ENCODE data around the gene RPSA.

Gene RPSA

GRCh38 chr3:39446444-39446843 lies 39.9 kb downstream of the RPSA start:
- no peak for TF ChIP-seq ZFP3 (CRISPR knock-in tag; IDR thresholded peaks at IDR 0.05)
- TF ChIP-seq CREB5 (CRISPR knock-in tag; IDR thresholded peaks at IDR 0.05; ENCODE audit: low read depth), result no peak
- TF ChIP-seq BACH2 (CRISPR knock-in tag; IDR thresholded peaks at IDR 0.05; ENCODE audit: borderline replicate concordance), result no peak
- TF ChIP-seq ISL1 (CRISPR knock-in tag; IDR thresholded peaks at IDR 0.05), result no peak
- no peak for TF ChIP-seq ARNTL (CRISPR knock-in tag; IDR thresholded peaks at IDR 0.05; ENCODE audit: borderline replicate concordance, low read depth)
- no peak for TF ChIP-seq RARB (CRISPR knock-in tag; IDR thresholded peaks at IDR 0.05)
- no peak for TF ChIP-seq CSRNP3 (CRISPR knock-in tag; IDR thresholded peaks at IDR 0.05)
- TF ChIP-seq TOX (CRISPR knock-in tag; IDR thresholded peaks at IDR 0.05; ENCODE audit: borderline replicate concordance), result no peak
- no peak for TF ChIP-seq TSHZ2 (CRISPR knock-in tag; IDR thresholded peaks at IDR 0.05)
- no peak for TF ChIP-seq SNAI2 (CRISPR knock-in tag; IDR thresholded peaks at IDR 0.05)
- TF ChIP-seq TCF4 (CRISPR knock-in tag; IDR thresholded peaks at IDR 0.05; ENCODE audit: borderline replicate concordance), result no peak
- no peak for TF ChIP-seq GLIS3 (CRISPR knock-in tag; IDR thresholded peaks at IDR 0.05)
- no peak for TF ChIP-seq PPARA (CRISPR knock-in tag; IDR thresholded peaks at IDR 0.05; ENCODE audit: borderline replicate concordance)
- TF ChIP-seq OSR1 (CRISPR knock-in tag; IDR thresholded peaks at IDR 0.05), result no peak
- TF ChIP-seq POU6F1 (CRISPR knock-in tag; IDR thresholded peaks at IDR 0.05; ENCODE audit: borderline replicate concordance, low read depth), result no peak
- no peak for TF ChIP-seq ZNF565 (CRISPR knock-in tag; conservative IDR thresholded peaks at IDR 0.05; ENCODE audit: low read depth)
- no peak for TF ChIP-seq ZFP30 (CRISPR knock-in tag; IDR thresholded peaks at IDR 0.05)
- ATAC-seq, result no peak

GRCh38 chr3:39447637-39448483 lies 41.3 kb downstream of the RPSA start:
- TF ChIP-seq BACH2 (CRISPR knock-in tag; IDR thresholded peaks at IDR 0.05; ENCODE audit: borderline replicate concordance) (no peak), ZNF565 (CRISPR knock-in tag; conservative IDR thresholded peaks at IDR 0.05; ENCODE audit: low read depth) (no peak), ZC3H10 (CRISPR knock-in tag; IDR thresholded peaks at IDR 0.05) (no peak), ZFP30 (CRISPR knock-in tag; IDR thresholded peaks at IDR 0.05) (no peak), CSDC2 (CRISPR knock-in tag; IDR thresholded peaks at IDR 0.05) (no peak), ESRRG (CRISPR knock-in tag; IDR thresholded peaks at IDR 0.05) (no peak), TCF4 (CRISPR knock-in tag; IDR thresholded peaks at IDR 0.05; ENCODE audit: borderline replicate concordance) (no peak), ZFP3 (CRISPR knock-in tag; IDR thresholded peaks at IDR 0.05) (no peak), RARB (CRISPR knock-in tag; IDR thresholded peaks at IDR 0.05) (no peak)
- ATAC-seq, result peak; percentile 100

GRCh38 chr3:39448506-39449233 lies 42.1 kb downstream of the RPSA start:
- ATAC-seq, result no peak
- TF ChIP-seq ESRRG (CRISPR knock-in tag; IDR thresholded peaks at IDR 0.05) (no peak), TOX (CRISPR knock-in tag; IDR thresholded peaks at IDR 0.05; ENCODE audit: borderline replicate concordance) (no peak), ZC3H10 (CRISPR knock-in tag; IDR thresholded peaks at IDR 0.05) (no peak), BACH2 (CRISPR knock-in tag; IDR thresholded peaks at IDR 0.05; ENCODE audit: borderline replicate concordance) (no peak), RARB (CRISPR knock-in tag; IDR thresholded peaks at IDR 0.05) (no peak), ZFP30 (CRISPR knock-in tag; IDR thresholded peaks at IDR 0.05) (no peak), OSR1 (CRISPR knock-in tag; IDR thresholded peaks at IDR 0.05) (no peak), ZFP3 (CRISPR knock-in tag; IDR thresholded peaks at IDR 0.05) (no peak), CREB5 (CRISPR knock-in tag; IDR thresholded peaks at IDR 0.05; ENCODE audit: low read depth) (no peak), SNAI2 (CRISPR knock-in tag; IDR thresholded peaks at IDR 0.05) (no peak), PATZ1 (CRISPR knock-in tag; IDR thresholded peaks at IDR 0.05; ENCODE audit: borderline replicate concordance) (no peak)

Measured in SK-N-SH treated with all-trans-retinoic acid at 6 μM for 48 hours (cell line).